HG03175 (cell line): ENCODE results near the gene CDH23.

Experiments used
- ATAC-seq: cut with Tn5 transposase; IDR thresholded peaks from one replicate; pipeline ENCODE4 v1.9.1; 2021; ENCODE audit warnings: mild to moderate bottlenecking, moderate library complexity; ENCODE audit not compliant: unreplicated experiment

Gene CDH23

GRCh38 chr10:71391701-71392100 lies 5.0 kb upstream of the CDH23 start:
- no peak for ATAC-seq

DNA sequence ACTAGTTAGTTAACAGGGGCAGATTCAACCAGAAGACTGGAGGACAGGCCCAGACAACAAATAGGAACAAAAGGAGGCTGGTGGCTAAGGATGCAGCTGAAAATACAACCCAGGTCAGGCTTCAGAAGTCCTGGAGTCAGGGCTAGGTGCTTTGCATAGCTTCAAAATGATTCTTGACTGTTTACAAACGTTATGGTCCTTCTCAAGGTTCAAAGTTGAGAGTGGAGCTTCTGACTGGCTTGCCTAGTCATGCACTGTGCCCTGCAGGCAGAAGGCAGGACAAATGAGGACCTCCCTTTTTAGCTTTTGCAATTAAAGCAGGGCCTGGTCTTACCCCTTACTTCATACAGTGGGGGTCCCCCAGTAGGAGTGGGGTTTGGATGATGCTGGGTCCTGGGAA lies 4.4 kb upstream of the CDH23 start:
- no peak for ATAC-seq

DNA sequence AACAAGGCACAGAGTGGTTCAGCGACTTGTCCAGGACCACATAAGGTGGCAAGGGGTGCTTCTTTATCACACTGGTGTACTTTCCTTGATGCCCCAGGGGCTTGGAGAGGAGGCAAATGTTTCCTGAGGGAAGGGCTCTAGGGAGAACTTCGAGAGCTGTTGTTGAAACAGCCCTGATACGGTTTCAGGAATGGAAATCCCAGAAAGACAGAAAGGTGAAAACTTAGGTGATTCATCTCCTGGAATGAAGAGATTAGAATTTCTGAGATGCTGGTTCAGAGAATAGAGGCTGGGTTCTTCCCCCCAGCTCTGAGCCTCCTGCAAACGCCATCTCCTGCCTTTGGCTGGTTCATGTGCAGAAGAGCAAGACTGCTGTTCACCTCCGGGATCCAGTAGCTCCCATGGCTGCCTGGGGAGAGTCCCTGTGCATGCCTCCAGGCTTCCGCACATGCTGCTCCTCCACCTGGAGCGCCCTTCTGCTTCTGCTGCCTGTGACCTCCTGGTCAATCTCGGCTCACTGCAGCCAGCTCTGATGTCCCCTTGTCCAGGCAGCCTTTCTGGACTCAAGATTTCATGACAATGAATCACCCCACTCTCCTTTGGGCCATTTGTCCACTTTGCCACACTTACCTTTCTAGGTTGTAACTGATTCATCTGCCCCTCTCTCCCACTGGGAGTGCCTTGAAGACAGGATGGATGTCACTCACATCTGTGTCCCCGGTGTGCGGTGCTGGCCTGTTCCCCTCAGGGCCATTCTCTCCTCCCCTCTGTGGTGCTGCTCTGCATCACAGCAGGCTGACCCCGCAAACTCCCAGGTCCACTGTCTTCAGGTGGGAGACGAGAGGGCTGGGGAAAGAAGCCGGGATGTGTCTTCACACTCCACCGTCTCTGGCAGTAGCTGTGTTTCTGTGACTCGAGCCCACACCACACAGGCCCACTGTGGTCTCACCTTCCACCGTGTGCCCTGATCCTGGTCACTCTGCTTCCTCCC lies 3.6 kb upstream of the CDH23 start:
- ATAC-seq = no peak

DNA sequence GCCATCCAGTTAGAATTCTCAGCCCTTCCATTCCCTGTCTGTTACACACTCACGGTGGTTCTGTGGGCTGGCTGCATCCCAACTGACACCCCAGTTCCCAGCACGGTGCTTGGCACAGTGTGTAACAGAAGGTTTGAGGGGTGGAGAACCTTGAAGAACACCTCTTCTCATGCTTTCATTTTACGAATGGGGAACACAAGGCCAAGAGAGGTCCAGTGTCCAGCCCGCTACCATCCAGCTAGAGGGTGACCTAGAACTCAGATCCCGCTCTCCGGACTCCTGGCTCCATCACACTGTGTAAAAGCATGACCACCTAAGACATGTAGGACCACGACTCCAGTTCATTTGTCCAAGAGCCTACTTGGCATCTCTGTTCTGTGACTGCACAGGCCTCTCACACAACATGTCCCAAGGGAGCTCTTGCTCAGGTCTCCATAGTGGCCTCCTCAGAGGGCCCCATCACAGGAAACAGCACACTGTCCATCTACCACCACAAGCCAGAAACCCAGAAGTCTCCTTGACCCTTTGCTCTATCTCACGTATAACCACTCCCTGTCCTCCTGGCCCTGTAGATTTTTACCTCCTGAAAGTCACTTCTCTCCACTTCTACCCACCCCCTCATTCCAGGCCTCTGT lies 2.8 kb upstream of the CDH23 start:
- ATAC-seq = no peak

GRCh38 chr10:71394926-71395562 lies 1.7 kb upstream of the CDH23 start:
- no peak for ATAC-seq

GRCh38 chr10:71395621-71396020 lies 1.1 kb upstream of the CDH23 start:
- ATAC-seq = no peak

DNA sequence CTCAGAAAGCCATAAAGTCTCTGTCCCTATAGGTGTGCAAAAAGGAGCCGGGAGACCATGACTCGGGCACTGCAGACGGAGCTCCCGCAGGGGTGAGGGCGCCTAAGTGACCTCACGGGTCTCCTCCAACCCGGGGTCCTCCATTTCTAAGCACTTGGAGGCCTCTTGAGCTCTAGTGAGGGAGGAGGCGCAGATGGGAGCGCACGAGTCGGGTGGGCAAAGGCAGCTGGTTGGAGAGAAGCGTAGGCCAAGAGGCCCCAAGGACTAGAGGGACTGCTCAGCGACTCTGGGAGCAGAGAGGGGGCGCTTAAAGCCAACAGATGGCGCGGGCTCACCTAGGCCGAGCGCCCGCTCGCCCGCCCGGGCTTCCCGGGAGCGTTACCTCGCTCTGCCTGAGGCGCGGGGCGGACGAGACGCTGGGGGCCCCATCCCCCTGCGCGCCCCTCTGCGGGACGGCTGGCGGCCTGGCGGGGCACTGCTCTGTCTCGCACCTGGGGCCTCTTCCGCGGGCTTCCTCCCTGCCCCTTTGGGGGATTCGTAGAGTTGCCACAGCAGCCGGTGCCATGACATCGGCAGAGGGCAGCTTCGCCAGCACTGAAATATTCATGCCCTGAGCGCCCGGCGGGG lies 523 bp upstream of the CDH23 start:
- ATAC-seq = no peak

DNA sequence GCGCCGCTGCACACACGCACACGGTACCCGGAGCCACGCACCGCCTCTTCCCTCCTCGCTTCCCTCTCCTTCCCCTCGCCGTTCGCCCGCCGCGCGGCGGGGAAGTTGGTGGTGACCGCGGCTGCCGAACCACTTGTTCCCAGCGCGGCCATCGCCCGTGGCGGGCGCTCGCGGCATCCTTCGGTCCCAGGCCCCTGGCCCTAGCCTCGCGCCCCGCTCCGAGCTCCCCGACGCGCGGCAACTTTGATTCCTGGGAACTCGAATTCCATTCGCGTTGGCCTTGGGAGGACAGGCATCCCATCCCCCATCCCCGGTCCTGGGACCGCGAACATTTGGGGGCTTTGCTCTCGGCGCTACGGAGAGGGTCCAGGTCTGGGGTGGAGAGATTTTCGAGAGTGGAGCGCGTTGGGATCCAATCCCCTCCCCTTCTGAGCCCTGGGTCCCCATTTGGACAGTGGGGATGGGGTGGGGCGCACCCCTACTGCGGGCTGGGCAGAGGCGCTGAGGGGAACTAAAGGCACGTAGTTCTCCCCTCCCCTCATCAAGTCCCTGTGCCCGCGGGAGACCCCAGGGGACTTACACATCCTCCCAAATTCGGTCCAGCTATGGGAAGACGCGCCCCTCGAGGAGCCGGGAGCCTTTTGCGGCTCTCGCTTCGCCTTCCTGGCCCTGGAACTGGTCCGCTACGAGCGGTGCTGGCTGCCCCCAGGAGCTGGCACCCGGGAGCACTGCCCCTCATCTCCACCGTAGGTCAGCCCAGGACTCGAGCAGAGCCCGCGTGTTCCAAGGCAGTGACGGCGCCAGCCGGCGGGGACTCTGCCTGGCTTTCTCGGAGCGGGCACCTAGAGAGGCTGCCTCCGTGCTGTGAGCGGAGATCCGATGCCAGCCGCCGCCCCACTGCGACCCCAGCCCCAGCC lies 834 bp downstream of the CDH23 start:
- no peak for ATAC-seq

GRCh38 chr10:71398976-71399375 lies 2.3 kb downstream of the CDH23 start:
- no peak for ATAC-seq

DNA sequence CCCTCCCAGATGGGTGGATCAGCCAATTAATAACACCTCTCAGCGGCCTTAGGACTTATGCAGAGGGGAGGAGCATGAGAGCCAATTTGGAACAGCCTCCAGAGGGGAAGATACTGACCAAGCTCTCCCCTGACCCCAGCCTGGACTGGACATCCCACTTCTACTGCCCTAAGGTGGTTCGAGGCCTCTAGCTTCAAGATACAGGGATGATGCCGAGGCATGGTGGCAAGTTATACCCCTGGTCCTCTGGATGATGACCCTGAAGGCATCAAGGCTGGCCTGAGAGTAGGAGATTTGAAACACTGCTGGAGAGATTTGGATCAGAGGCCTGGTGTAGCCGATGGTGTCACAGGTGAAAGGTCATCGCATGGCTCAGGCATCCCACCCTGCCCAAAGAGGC lies 3.2 kb downstream of the CDH23 start:
- no peak for ATAC-seq

DNA sequence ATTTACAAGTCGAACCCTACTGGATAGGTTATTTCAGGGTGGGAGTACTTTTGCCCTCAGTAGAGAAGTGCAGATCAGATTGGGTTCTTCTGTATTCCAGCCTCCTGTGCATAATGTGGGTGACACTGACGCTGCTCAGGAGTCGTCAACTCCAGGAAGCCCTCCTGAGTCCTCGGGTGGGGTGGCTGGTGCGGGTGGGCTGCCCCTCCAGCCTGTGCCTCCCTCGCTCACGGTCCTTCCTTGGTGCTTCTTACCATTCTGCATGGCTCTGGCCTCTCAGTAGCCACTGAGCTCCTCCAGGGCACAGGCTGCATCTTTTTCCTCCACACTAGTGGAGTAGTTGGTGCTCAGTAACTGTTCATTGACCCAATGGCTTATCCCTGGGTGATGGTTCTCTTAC lies 4.3 kb downstream of the CDH23 start:
- ATAC-seq = no peak

GRCh38 chr10:71402005-71402404 lies 5.3 kb downstream of the CDH23 start:
- no peak for ATAC-seq

- ATAC-seq = no peak
Observed at GRCh38 chr10:71404503-71405295, 8.0 kb downstream of the CDH23 start.

DNA sequence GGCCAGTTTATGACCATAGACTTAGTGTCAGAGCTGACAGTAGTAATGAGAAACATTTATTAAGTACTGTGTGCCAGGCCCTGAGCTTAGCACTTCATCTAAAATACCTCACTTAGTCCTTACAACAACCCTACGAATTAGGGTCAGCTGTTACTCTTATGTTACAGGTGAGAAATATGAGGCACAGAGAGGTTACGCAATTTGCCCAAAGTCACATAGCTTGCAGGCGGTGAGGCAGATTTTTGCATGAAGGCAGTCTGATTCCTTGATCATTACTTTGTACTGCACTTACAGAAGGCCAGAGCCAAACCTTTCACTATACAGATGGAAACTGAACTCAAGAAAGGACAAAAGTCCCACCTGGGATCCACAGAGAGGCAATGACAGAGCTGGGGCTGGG lies 10.2 kb downstream of the CDH23 start:
- no peak for ATAC-seq

GRCh38 chr10:71408436-71409225 lies 11.9 kb downstream of the CDH23 start:
- no peak for ATAC-seq

DNA sequence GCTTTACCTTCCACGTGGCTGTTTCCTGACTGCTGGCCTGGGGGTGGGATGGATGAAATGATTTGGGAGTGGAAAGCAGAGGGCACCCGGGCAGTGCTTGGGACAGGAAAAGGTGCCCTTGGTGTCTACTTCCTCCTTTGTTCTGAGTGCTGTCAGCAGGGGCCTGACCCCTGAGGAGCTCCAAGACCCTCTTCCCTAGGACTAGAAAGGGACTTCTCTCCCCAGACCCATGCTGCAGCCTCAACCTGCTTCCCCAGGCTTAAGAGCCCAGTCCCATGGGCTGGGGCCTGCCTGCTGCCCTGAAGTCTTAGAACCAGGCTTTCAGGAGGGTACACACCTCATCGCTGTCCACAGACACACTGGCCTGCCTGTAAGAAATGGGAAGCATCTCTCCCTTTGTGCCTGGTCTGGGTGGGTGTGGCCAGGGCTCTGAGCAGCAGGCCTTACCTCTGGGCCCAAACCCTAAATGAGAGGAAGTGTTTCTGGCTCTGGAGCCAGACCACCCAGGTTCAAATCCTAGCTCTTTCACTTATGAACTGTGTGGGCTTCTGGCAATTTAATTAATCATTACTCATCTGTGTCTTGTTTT lies 12.9 kb downstream of the CDH23 start:
- ATAC-seq = no peak

DNA sequence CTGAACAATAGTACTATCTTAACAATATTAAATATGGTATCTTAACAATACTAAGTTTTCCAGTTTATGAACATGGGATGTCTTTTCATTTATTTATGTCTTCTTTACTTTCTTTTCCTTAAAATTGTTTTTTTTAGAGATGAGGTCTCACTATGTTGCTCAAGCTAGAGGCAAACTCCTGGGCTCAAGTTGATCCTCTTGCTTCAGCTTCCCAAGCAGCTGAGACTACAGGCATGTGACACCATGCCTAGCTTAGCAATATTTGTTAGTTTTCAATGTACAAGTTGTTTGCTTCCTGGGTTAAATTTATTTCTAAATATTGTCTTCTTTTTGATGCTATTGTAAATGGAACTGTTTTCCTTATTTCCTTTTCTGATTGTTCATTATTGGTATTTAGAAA lies 16.9 kb downstream of the CDH23 start:
- ATAC-seq = no peak

- ATAC-seq = no peak
Observed at GRCh38 chr10:71414359-71414758, 17.6 kb downstream of the CDH23 start.
